CD14-positive monocyte (primary cell): ENCODE results near the gene SYNPO. TPM values are rescaled to one million over a fixed set of nuclear protein-coding genes. Genes with fewer than 3 reads are reported as not detected.

ENCODE experiments used
- DNase-seq, 3 donors: peaks; one replicate each; pipeline ENCODE4 v3.0.0-alpha.2; 2011 to 2022
- H2AFZ ChIP-seq: 2 replicates; pipeline ENCODE4 v1.6.0; 2012; ENCODE audit warnings: mild to moderate bottlenecking, low read depth, low read length, inconsistent platforms; ENCODE audit not compliant: insufficient read depth, poor library complexity, severe bottlenecking
- H3K27ac ChIP-seq, 2 donors: 1 replicate in 1 of 2; 2 replicates in 1 of 2; pipeline ENCODE4 v1.5.1; 2012 to 2013; ENCODE audit warnings: low read length in 2 of 2, control low read depth in 1 of 2, inconsistent platforms in 1 of 2, low read depth in 1 of 2, mild to moderate bottlenecking in 1 of 2
- H3K27me3 ChIP-seq, 2 donors: one replicate each; pipeline versions ENCODE4 v1.6.0 to v1.6.1; 2011 to 2013; ENCODE audit warnings: low read length in 2 of 2; ENCODE audit not compliant: control insufficient read depth in 2 of 2, insufficient read depth in 2 of 2
- H3K36me3 ChIP-seq, 2 donors: replicated peaks in 1 of 2; 1 replicate in 1 of 2; 2 replicates in 1 of 2; pipeline versions ENCODE4 v1.5.1 to v1.6.1; 2012 to 2013; ENCODE audit warnings: low read length in 2 of 2, control low read depth in 1 of 2, inconsistent platforms in 1 of 2, mild to moderate bottlenecking in 1 of 2; ENCODE audit not compliant: insufficient read depth in 2 of 2, control insufficient read depth in 1 of 2
- H3K4me1 ChIP-seq, 2 donors: 1 replicate in 1 of 2; 2 replicates in 1 of 2; pipeline versions ENCODE4 v1.5.1 to v1.6.1; 2012 to 2013; ENCODE audit warnings: low read length in 2 of 2, control low read depth in 1 of 2, inconsistent platforms in 1 of 2, mild to moderate bottlenecking in 1 of 2, moderate library complexity in 1 of 2; ENCODE audit not compliant: insufficient read depth in 2 of 2, control insufficient read depth in 1 of 2
- H3K4me2 ChIP-seq: replicated peaks from 2 replicates; pipeline ENCODE3; 2012; ENCODE audit warnings: low read length, moderate library complexity, mild to moderate bottlenecking; ENCODE audit not compliant: poor library complexity, severe bottlenecking; ENCODE audit errors: extremely low read depth
- H3K4me3 ChIP-seq, 3 experiments: fragments of 200-600 bp in 1 of 3; sonication (generic) in 1 of 3; replicated peaks in 1 of 3; 1 replicate in 2 of 3; 2 replicates in 1 of 3; pipeline ENCODE4 v1.5.1; 2011 to 2013; ENCODE audit warnings: low read length in 3 of 3, mild to moderate bottlenecking in 3 of 3, control low read depth in 2 of 3, low read depth in 2 of 3, inconsistent platforms in 1 of 3, moderate library complexity in 1 of 3
- H3K79me2 ChIP-seq: 2 replicates; pipeline ENCODE4 v1.6.0; 2012; ENCODE audit warnings: mild to moderate bottlenecking, control low read depth, inconsistent platforms, low read length, moderate library complexity; ENCODE audit not compliant: insufficient read depth
- H3K9ac ChIP-seq: 2 replicates; pipeline ENCODE4 v1.6.0; 2017; ENCODE audit warnings: low read length, mild to moderate bottlenecking; ENCODE audit not compliant: insufficient read depth, poor library complexity, severe bottlenecking
- H3K9me3 ChIP-seq, 2 donors: replicated peaks in 1 of 2; 1 replicate in 1 of 2; 2 replicates in 1 of 2; pipeline versions ENCODE4 v1.5.1 to v1.6.1; 2012 to 2013; ENCODE audit warnings: low read length in 2 of 2, control low read depth in 1 of 2; ENCODE audit not compliant: control insufficient read depth in 1 of 2, insufficient read depth in 1 of 2
- H4K20me1 ChIP-seq: 2 replicates; pipeline ENCODE4 v1.6.0; 2012; ENCODE audit warnings: mild to moderate bottlenecking, low read length, control low read depth, moderate library complexity; ENCODE audit not compliant: insufficient read depth
- H3K27ac Mint-ChIP-seq, 7 donors: one replicate each; pipeline ENCODE4 v1.8.0; 2020; ENCODE audit warnings: mild to moderate bottlenecking in 7 of 7, mixed read lengths in 7 of 7, moderate library complexity in 6 of 7, inconsistent platforms in 2 of 7
- H3K27me3 Mint-ChIP-seq, 3 donors: one replicate each; pipeline ENCODE4 v1.8.0; 2021 to 2022; ENCODE audit warnings: low read depth in 3 of 3, mild to moderate bottlenecking in 3 of 3, mixed read lengths in 3 of 3, moderate library complexity in 3 of 3, inconsistent platforms in 1 of 3
- H3K36me3 Mint-ChIP-seq, 2 donors: one replicate each; pipeline ENCODE4 v1.8.0; 2020; ENCODE audit warnings: mixed read lengths in 2 of 2, inconsistent platforms in 1 of 2, mild to moderate bottlenecking in 1 of 2
- H3K4me1 Mint-ChIP-seq: one replicate; pipeline ENCODE4 v1.8.0; 2020; ENCODE audit warnings: mild to moderate bottlenecking, mixed read lengths
- H3K4me3 Mint-ChIP-seq, 2 donors: one replicate each; pipeline ENCODE4 v1.8.0; 2020; ENCODE audit warnings: mild to moderate bottlenecking in 2 of 2, mixed read lengths in 2 of 2, moderate library complexity in 1 of 2
- H3K9me3 Mint-ChIP-seq, 7 donors: one replicate each; pipeline ENCODE4 v1.8.0; 2020 to 2022; ENCODE audit warnings: mixed read lengths in 7 of 7, mild to moderate bottlenecking in 6 of 7, moderate library complexity in 6 of 7, inconsistent platforms in 2 of 7
- CTCF ChIP-seq: fragments of 200-600 bp; IDR thresholded peaks from one replicate; pipeline ENCODE4 v1.8.0; 2022; ENCODE audit warnings: antibody characterized with exemption, mild to moderate bottlenecking
- WGBS: methylation state at CpG from one replicate; pipeline ENCODE4 v1.1.5; 2013; ENCODE audit warnings: missing lambda C conversion rate; ENCODE audit not compliant: insufficient coverage; 5-methylcytosine and 5-hydroxymethylcytosine counted together
- intact Hi-C, 2 donors: fragments of 100-400 bp; cut with micrococcal nuclease; formaldehyde crosslinking; loops; one replicate each; pipeline versions ENCODE4 v1.15.0 to v1.15.1; 2023
- polyA plus RNA-seq, 3 donors: library from polyadenylated mRNA; depleted of rRNA in 1 of 3; unstranded in 2 of 3; stranded (reverse) in 1 of 3; fragments of 300-500 nt in 2 of 3; fragments of >200 nt in 1 of 3; fragmentation: Illumina TruSeq in 2 of 3; gene quantifications; 1 replicate in 2 of 3; 2 replicates in 1 of 3; pipeline ENCODE4 v1.2.3, GENCODE V29; 2012 to 2021

The SYNPO gene
- polyA plus RNA-seq, 3 donors = not detected

DNA sequence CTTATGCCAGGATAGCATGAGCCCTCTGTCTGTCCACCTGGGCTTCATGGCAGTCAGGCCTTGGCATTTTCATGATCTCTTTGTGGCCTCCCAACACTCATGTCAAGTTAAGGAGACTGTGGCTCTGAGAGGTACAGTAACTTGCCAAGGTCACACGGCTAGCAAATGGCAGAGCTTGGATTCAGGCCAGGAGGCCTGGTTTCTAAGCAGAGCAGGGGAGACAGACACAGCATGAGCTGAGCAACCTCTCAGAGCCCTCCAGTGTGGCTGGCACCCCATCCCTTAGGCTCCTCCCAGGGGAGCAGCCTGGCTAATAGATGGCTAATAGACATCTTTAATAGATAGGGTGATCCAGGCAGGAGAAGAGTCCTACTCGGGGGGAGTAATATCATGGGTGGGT, 4.1 kb downstream of the SYNPO start:
- DNase-seq = no peak
- peaks cover 10 to 13% of the 10 kb centered on the region in 2 donors for H3K4me1 ChIP-seq
- Mint-ChIP-seq H3K27ac (no peak overlapping the region), H3K4me3 (no peak overlapping the region), H3K4me1 (peaks cover 19% of the 10 kb centered on the region), H3K36me3 (no peaks in the 10 kb centered on the region), H3K27me3 (peaks cover 0 to 7% (median 0%) of the 10 kb centered on the region in 3 donors), H3K9me3 (peaks cover 0 to 1% (median 0%) of the 10 kb centered on the region in 7 donors)
- H3K4me2 ChIP-seq = no peak overlapping the region
- no peaks in the 10 kb centered on the region for H3K9me3 ChIP-seq
- TF ChIP-seq CTCF = no peak
- H3K36me3 ChIP-seq = no peaks in the 10 kb centered on the region
- H3K79me2 ChIP-seq = no peaks in the 10 kb centered on the region
- intact Hi-C loops = no loop called here
- no peak overlapping the region for H3K4me3 ChIP-seq
- H2AFZ ChIP-seq = no peak overlapping the region
- no peaks in the 10 kb centered on the region for H3K27me3 ChIP-seq
- 73% methylated on average over 2 of the region's 2 CpGs for WGBS
- no peak overlapping the region for H3K9ac ChIP-seq
- H4K20me1 ChIP-seq = no peaks in the 10 kb centered on the region
- no peak overlapping the region for H3K27ac ChIP-seq

DNA sequence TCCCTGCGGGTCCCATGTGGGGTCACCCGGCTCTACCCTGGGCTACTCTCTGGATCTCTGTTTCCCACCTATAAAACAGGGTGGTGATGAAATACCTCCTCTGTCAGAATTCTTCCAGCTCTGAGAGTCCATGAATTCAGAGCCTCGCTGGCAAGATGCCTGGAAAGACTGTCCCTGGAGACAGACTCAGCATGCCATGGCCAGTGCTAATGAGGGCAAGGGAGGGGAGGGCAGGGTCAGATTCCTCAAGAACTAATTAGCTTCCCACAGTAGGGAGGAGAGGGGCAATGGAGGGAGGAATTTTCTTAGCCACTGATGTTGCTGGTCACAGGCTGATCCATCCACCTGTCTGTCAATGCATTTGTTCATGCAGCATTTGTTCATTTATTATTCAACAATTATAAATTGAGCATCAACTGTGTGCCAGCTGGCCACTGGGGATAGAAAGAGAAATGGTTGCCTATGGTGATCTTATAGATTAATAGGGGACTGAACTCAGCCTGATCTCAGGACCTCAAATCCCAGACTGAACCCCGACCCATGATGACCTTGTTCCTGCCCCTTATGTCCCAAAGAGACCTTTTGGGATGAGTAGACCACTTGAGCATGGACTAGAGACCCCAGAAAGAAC, 4.7 kb downstream of the SYNPO start:
- Mint-ChIP-seq H3K27me3 (peaks cover 0 to 7% (median 0%) of the 10 kb centered on the region in 3 donors), H3K4me1 (peaks cover 14% of the 10 kb centered on the region), H3K27ac (no peak overlapping the region), H3K36me3 (no peaks in the 10 kb centered on the region), H3K9me3 (peaks cover 0 to 1% (median 0%) of the 10 kb centered on the region in 7 donors), H3K4me3 (no peak overlapping the region)
- H3K4me2 ChIP-seq = no peak overlapping the region
- H3K27ac ChIP-seq = no peak overlapping the region
- H3K79me2 ChIP-seq = no peaks in the 10 kb centered on the region
- WGBS = 100% methylated on average over 1 of the region's 4 CpGs
- no peak overlapping the region for H3K4me3 ChIP-seq
- no peaks in the 10 kb centered on the region for H3K36me3 ChIP-seq
- no peaks in the 10 kb centered on the region for H4K20me1 ChIP-seq
- DNase-seq = no peak
- intact Hi-C loops = no loop called here
- H3K4me1 ChIP-seq = peaks cover 9 to 10% of the 10 kb centered on the region in 2 donors
- no peaks in the 10 kb centered on the region for H3K27me3 ChIP-seq
- no peaks in the 10 kb centered on the region for H3K9me3 ChIP-seq
- no peak overlapping the region for H3K9ac ChIP-seq
- no peak overlapping the region for H2AFZ ChIP-seq
- no peak for TF ChIP-seq CTCF
